ENCODE measurements around the gene BNIP5.

Gene BNIP5

GRCh38 chr6:36320475-36320874, 16.2 kb downstream of the BNIP5 start:
- FAIRE-seq = no peak

GRCh38 chr6:36319821-36320220, 16.9 kb downstream of the BNIP5 start:
- no peak for FAIRE-seq

DNA sequence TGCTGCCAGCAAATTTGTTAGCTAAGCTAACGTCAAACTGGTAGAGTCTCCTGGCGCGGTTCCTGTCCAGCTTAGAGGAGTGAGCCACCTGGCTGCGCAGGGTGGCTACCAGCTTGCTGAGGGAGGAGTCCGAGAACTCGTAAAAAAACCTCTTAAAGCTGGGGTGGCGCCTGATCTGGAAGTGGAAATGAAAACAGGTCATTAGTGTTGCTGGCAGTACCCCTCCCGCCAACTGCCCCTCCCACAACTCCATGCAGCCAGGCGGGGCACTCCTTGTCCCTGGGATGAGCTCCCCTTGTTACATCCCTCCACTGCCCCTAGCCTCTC, 17.3 kb downstream of the BNIP5 start:
- no peak for FAIRE-seq

- FAIRE-seq = no peak
Measured at GRCh38 chr6:36318690-36319435, 17.8 kb downstream of the BNIP5 start.

DNA sequence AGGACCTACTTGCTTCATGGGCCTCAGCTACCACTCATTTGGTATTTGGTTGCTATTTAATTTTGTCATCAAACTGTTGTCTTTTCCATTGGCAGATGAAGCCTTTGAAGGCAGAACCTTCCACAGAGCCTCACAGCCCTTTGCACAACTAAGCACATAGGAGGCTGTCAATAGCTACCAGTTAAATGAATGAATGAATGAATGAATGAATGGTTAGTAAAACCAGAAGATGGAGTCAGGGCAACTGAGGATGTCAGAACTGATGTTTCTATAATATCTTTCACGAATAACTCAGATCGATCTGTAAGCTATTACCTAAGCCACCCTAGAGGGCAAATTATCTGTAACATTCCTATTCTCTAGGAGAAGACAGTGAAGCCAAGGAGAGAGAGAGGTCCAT, 19.1 kb downstream of the BNIP5 start:
- FAIRE-seq = no peak

DNA sequence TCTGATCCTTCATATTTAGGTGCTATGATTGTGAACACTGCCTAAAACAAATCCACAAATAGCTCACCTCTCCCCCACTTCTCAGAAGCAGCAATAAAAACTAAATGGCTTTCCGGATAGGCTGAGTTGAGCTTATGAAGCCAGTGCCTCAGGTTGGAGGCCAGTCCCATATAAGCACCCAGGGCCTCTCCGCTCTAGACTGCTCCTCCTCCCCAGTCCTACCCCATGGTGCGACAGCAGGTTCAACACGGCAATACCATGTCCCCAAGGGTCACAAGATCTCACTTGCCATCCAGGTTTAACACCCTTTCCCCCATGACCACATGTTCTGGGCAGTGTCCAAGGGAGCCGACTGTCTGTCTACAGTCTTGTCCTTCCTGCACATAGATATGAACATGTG, 20.8 kb downstream of the BNIP5 start:
- FAIRE-seq = no peak

DNA sequence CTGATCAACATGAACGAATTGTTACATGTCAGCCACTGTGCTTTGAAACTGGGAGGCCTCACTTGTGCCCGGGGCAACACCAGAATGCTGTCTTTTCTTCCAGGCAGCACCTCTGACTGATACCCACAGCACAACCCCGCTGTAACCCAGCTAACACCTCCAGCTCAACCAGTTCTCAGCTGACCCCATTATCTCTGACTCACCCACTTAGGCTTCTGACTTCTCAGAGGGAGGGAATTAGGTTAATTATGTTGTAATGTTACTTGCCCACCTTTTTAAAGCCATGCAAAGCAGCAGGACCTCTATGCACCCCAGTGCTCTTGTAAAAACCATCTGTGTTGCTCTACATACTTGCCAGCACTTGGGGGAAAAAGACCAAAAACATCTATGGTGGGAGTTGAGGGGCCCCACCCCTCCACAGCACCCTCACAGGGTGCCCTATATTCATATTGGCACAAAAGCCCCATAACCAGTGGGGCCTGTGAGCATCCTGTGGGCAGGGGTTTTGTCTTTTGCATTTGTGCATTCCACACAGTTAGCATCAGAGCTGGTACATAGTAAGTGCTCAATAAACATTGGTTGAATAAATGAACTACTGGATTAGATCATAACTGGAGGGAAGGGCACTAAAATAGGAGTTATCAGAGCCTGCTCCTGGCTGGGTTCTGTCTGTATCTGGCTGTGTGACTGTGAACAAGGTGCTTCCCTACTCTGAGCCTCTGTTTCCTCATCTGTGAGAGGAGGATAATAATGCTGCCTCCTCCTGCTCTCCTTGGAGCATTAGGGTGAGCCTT, 22.3 kb downstream of the BNIP5 start:
- no peak for FAIRE-seq

GRCh38 chr6:36313649-36313936, 23.1 kb downstream of the BNIP5 start:
- no peak for FAIRE-seq

DNA sequence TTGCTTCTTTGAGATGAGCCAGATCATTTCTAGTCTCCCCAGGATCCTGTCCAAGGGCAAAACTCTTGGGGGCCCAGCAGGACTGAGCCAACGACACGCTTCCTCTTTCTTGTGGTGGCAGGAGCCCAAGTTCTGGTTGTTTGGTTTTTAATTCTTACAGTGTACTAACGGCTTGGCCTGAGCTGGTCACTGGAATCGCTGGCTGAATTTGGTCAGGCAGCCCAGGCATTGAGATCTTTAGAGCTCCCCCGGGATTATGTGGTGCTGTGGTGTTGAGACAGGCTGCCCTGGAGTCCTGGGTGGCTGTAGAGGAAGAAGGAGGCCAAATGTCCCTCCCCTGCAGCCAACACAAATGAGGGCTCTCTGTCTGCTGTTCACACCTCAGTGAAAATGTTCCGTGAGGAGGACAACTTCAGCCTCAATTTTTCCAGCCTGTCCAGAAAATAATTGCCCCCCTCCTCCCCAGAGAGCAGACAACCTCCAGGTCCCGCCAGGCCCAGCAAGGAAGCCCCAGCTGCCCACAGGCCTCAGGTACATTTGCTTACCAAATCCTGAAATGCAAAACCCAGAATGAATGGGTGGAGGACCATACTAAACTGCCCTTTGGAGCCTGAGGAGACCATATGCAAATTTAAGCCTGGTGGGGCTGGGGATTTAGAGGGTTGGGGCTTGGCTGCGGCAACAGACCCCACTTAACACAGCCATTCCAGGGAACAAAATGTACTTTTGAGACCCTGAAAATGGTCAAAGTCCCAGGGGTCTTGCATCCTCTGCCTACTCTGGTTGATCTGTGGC, 23.6 kb downstream of the BNIP5 start:
- no peak for FAIRE-seq

GRCh38 chr6:36309900-36310299, 26.8 kb downstream of the BNIP5 start:
- no peak for FAIRE-seq

- FAIRE-seq = no peak
Measured at GRCh38 chr6:36309203-36309602, 27.5 kb downstream of the BNIP5 start.

- FAIRE-seq = no peak
Measured at GRCh38 chr6:36308514-36308913, 28.2 kb downstream of the BNIP5 start.

GRCh38 chr6:36306375-36306774, 30.3 kb downstream of the BNIP5 start:
- no peak for FAIRE-seq

GRCh38 chr6:36305885-36306284, 30.8 kb downstream of the BNIP5 start:
- no peak for FAIRE-seq

GRCh38 chr6:36302227-36302976, 34.3 kb downstream of the BNIP5 start:
- no peak for FAIRE-seq

DNA sequence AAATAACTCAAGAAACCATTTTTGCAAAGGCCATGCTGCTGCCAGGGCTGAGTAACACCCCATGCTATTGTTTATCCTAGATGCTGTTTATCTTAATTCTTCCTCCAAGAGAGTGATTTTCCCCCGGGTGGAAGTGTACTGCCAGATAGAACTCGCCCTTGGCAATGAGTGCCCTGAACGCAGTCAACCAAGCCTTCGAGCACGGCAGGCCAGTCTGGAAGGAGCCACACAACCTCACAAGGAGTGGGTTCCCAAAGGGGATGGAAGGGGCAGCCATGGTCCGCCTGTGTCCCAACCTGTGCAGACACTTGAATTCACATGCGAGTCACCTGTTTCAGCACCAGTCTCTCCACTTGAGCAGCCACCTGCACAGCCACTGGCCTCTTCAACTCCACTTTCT, 34.9 kb downstream of the BNIP5 start:
- FAIRE-seq = no peak

- FAIRE-seq = no peak
Measured at GRCh38 chr6:36301085-36301658, 35.5 kb downstream of the BNIP5 start.

- no peak for FAIRE-seq
Measured at GRCh38 chr6:36298027-36298426, 38.7 kb downstream of the BNIP5 start.

DNA sequence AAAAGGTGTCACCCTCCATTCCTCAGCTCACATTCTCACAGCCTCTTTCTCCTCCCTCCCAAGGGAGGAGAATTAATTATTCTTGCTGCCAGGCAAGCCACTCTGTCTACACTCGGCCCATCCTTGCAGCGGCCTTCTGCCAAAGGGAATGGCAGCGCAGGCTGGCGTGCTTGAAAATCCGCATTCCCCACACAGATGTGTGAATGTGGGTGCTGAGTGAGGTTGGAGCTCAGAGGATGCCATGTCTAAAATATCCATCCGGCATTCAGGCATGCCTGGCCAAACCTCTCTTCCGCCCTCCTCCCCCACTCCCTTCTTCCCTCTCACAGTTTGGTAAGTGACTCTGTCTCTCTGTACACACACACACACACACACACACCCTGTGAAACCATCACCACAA, 39.2 kb downstream of the BNIP5 start:
- no peak for FAIRE-seq

GRCh38 chr6:36297051-36297450, 39.6 kb downstream of the BNIP5 start:
- no peak for FAIRE-seq

GRCh38 chr6:36296240-36296639, 40.4 kb downstream of the BNIP5 start:
- FAIRE-seq = no peak

- FAIRE-seq = no peak
Measured at GRCh38 chr6:36292170-36292569, 44.5 kb downstream of the BNIP5 start.
